NT2/D1 (cell line): ENCODE results near the gene NDRG4.

ENCODE experiments used
- DNase-seq: peaks from one replicate; pipeline ENCODE4 v3.0.0-alpha.2; 2011; ENCODE audit warnings: low read depth, low spot score
- H3K27me3 ChIP-seq: 2 replicates; pipeline ENCODE4 v1.6.0; 2011; ENCODE audit warnings: mild to moderate bottlenecking; ENCODE audit not compliant: insufficient read length, insufficient read depth
- H3K36me3 ChIP-seq: 2 replicates; pipeline ENCODE4 v1.6.1; 2011; ENCODE audit warnings: mild to moderate bottlenecking, low read length, mixed read lengths; ENCODE audit not compliant: insufficient read depth, insufficient read length
- H3K4me1 ChIP-seq: 2 replicates; pipeline ENCODE4 v1.5.1; 2011; ENCODE audit not compliant: insufficient read depth, insufficient read length
- H3K4me3 ChIP-seq: 2 replicates; pipeline ENCODE4 v1.5.1; 2011; ENCODE audit warnings: low read depth; ENCODE audit not compliant: insufficient read length
- H3K9ac ChIP-seq: 2 replicates; pipeline ENCODE4 v1.6.0; 2011; ENCODE audit warnings: low read depth; ENCODE audit not compliant: insufficient read length
- H3K9me3 ChIP-seq: 2 replicates; pipeline ENCODE4 v1.5.1; 2011; ENCODE audit warnings: mild to moderate bottlenecking, low read length; ENCODE audit not compliant: insufficient read depth
- SUZ12 ChIP-seq: IDR thresholded peaks from 2 replicates; pipeline ENCODE4 v1.6.1; 2011; ENCODE audit not compliant: insufficient read length, insufficient read depth; ENCODE audit errors: extremely low read depth
- YY1 ChIP-seq: IDR thresholded peaks from 2 replicates; pipeline ENCODE4 v1.6.1; 2011; ENCODE audit not compliant: insufficient read length, insufficient read depth
- ZNF274 ChIP-seq: IDR thresholded peaks from 2 replicates; pipeline ENCODE4 v1.6.1; 2011; ENCODE audit warnings: mild to moderate bottlenecking, low read depth, low read length

The NDRG4 gene

DNA sequence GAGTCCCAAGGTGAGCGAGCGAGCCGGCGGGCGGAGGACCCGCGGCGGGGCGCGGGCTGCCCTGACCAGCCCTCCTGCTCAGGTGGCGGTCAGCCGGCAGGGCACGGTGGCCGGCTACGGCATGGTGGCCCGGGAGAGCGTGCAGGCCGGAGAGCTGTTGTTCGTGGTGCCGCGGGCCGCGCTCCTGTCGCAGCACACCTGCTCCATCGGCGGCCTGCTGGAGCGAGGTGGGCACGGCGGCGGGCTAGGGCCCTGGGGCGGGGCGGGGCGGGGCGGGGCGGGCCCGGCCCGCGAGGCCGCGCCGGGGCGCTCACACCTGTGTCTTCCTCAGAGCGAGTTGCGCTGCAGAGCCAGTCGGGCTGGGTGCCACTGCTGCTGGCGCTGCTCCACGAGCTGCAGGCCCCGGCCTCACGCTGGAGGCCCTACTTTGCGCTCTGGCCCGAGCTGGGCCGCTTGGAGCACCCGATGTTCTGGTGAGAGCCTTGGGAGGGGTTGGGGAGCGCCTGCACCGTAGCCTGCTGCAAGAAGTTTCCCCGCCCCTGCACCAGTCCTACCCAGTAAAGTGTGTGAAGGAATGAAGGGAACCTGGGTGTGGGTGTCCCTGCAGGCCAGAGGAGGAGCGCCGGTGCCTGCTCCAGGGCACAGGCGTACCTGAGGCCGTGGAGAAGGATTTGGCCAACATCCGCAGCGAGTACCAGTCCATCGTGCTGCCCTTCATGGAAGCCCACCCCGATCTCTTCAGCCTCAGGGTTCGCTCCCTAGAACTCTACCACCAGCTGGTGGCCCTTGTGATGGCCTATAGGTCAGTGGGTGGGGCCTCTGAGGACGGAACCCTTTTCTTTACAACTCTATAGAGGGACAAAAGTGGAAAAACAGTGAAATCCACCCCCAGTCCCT is 16.2 kb downstream of the NDRG4 start:
- Histone ChIP-seq H3K27me3 (no peaks in the 10 kb centered on the region), H3K9ac (peak overlapping the region; percentile 98), H3K4me1 (peaks cover 12% of the 10 kb centered on the region), H3K36me3 (peaks cover 60% of the 10 kb centered on the region), H3K9me3 (no peaks in the 10 kb centered on the region), H3K4me3 (peak overlapping the region; percentile 98)
- TF ChIP-seq YY1 (no peak), ZNF274 (no peak), SUZ12 (no peak)
- no peak for DNase-seq

DNA sequence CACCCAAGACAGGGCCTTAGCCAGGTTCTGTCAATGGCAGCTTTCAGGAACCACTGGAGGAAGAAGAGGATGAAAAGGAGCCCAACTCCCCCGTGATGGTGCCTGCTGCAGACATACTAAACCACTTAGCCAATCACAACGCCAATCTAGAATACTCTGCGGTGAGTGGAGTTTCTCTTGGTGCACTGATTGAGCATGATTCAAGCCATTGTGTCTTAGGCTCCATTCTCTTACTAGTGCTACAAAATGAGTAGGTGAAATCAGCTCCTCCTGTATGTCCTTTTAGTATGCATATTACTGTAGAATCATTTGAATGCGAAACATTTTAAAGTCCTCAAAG is 16.8 kb downstream of the NDRG4 start:
- Histone ChIP-seq H3K4me3 (peak overlapping the region; percentile 98), H3K9me3 (no peaks in the 10 kb centered on the region), H3K36me3 (peaks cover 61% of the 10 kb centered on the region), H3K27me3 (no peaks in the 10 kb centered on the region), H3K9ac (peak overlapping the region; percentile 77), H3K4me1 (peaks cover 9% of the 10 kb centered on the region)
- TF ChIP-seq ZNF274 (no peak), SUZ12 (no peak), YY1 (no peak)
- no peak for DNase-seq

DNA sequence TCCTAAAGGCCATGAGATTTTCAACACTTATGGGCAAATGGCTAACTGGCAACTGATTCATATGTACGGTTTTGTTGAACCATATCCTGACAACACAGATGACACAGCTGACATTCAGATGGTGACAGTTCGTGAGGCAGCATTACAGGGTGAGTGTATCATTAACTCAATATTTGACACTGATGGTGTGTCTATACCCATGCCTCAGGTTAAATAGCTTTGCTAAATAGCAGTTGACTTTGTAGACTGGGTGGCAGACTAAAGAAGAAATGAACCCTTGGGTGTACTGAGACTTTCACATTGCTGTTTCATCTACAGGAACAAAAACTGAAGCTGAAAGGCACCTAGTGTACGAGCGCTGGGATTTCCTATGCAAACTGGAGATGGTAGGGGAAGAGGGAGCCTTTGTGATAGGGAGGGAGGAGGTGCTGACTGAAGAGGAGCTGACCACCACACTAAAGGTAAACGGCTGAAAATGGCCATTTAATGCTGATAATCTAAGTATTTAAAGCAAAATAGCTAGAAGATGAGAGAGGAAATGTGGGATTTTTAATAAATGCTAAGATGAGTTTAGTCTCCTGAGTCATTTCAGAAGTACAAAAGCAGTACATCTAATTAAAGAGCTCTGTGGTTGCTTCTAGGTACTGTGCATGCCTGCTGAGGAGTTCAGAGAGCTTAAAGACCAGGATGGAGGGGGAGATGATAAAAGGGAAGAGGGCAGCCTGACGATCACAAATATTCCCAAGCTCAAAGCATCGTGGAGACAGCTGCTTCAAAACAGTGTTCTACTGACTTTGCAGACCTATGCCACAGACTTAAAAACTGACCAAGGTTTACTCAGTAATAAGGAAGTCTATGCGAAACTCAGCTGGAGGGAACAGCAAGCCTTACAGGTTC is 18.4 kb downstream of the NDRG4 start:
- DNase-seq = no peak
- Histone ChIP-seq H3K36me3 (peaks cover 70% of the 10 kb centered on the region), H3K4me1 (peaks cover 5% of the 10 kb centered on the region), H3K9me3 (no peaks in the 10 kb centered on the region), H3K9ac (no peak overlapping the region), H3K27me3 (no peaks in the 10 kb centered on the region), H3K4me3 (no peak overlapping the region)
- TF ChIP-seq YY1 (no peak), SUZ12 (no peak), ZNF274 (no peak)

DNA sequence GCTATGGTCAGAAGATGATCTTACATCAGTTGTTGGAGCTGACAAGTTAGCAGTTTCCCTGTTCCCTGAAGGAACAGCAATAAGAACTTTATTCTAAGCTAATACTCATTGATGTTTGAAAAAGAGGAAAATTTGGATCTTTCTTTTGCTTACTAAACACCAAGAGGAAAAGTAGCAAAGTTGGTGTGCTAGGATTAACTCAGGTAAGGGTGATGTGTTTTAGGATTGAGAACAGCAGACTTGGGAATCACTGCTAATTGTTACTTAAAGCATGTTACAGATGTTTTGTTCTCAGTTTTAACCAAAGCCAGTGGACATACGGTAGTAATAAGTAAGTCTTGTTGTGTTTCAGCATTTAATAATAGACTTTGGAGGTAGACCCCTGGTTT is 19.0 kb downstream of the NDRG4 start:
- TF ChIP-seq ZNF274 = no peak
- no peak for TF ChIP-seq YY1
- no peak for TF ChIP-seq SUZ12
- Histone ChIP-seq H3K27me3 (no peaks in the 10 kb centered on the region), H3K4me1 (peaks cover 5% of the 10 kb centered on the region), H3K9ac (no peak overlapping the region), H3K9me3 (no peaks in the 10 kb centered on the region), H3K4me3 (no peak overlapping the region), H3K36me3 (peaks cover 77% of the 10 kb centered on the region)
- no peak for DNase-seq

DNA sequence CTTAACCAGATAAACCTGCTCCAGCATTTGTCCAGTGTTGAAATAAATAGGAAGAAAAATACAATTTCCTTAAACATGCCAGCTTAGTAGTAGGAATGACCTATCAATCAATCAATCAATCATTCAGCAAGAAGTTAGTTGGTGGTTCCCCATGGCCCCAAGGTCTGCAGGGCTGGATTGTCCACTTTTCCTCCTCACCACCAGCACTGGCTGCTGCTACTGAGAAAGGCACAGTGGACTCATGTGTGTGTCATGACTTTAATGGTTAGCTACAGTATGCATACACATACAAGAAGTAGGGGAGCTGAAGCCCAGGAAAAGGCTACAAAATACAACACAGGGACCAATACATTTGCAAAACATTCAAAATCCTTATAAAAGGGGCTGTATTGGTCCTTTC is 19.8 kb downstream of the NDRG4 start:
- H3K27me3 ChIP-seq = no peaks in the 10 kb centered on the region
- TF ChIP-seq SUZ12 = no peak
- TF ChIP-seq YY1 = no peak
- no peak for TF ChIP-seq ZNF274
- H3K4me1 ChIP-seq = peaks cover 5% of the 10 kb centered on the region
- H3K9ac ChIP-seq = no peak overlapping the region
- H3K9me3 ChIP-seq = no peaks in the 10 kb centered on the region
- DNase-seq = no peak
- no peak overlapping the region for H3K4me3 ChIP-seq
- H3K36me3 ChIP-seq = peaks cover 84% of the 10 kb centered on the region

DNA sequence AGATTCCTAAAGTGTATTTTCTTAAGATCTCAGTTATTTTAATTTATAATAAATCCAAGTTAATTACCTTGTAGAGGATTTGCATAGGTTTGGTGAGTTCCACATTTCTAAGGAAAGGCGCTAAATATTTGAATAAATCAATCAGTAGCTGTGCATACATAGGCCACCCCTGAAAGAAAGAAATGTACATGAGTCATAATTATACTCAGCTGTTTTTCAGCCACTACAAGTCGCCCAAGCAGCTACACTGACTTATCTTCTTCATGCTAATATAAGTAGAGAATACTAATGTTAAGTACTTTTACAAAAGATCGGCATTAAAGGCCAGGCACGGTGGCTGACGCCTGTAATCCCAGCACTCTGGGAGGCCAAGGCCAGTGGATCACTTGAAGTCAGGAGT is 30.2 kb downstream of the NDRG4 start:
- H3K4me1 ChIP-seq = no peaks in the 10 kb centered on the region
- H3K9me3 ChIP-seq = no peaks in the 10 kb centered on the region
- H3K36me3 ChIP-seq = peaks cover 92% of the 10 kb centered on the region
- no peak for DNase-seq
- no peaks in the 10 kb centered on the region for H3K27me3 ChIP-seq
- H3K9ac ChIP-seq = no peak overlapping the region
- TF ChIP-seq SUZ12 = no peak
- TF ChIP-seq YY1 = no peak
- no peak for TF ChIP-seq ZNF274
- no peak overlapping the region for H3K4me3 ChIP-seq

DNA sequence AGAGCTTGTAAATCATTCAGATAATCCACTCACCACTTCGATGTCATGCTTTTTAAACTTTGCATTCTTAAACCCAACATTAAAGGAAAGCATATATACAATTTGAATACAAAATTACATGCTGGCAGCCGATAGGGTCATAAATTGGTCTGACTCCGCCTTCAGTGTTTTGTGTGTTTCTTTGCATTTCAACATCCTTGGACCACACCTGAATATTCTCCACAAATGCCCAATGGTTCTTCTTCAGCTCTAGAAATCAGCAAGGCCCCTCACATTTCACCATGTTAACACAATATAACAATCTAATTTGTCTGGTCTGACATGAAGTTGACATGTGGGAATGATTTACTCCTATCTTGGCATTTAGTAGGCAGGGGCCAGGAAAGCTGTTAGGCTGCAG is 32.5 kb downstream of the NDRG4 start:
- TF ChIP-seq ZNF274 = no peak
- TF ChIP-seq YY1 = no peak
- no peak for TF ChIP-seq SUZ12
- Histone ChIP-seq H3K36me3 (peaks cover 91% of the 10 kb centered on the region), H3K9me3 (no peaks in the 10 kb centered on the region), H3K4me3 (no peak overlapping the region), H3K9ac (no peak overlapping the region), H3K27me3 (no peaks in the 10 kb centered on the region), H3K4me1 (no peaks in the 10 kb centered on the region)
- DNase-seq = no peak
